Stimulated activated CD4-positive, alpha-beta T cell treated with anti-CD3 and anti-CD28 coated beads, Interleukin-4, amount 100 ng/mL, for 4 hours (primary cell): Measurements from ENCODE around the gene RNF38.
"Not testable (repeated sequence)": the region's sequence is repeated elsewhere in the genome, so short reads cannot be mapped to it uniquely, and the experiment has no call there.

Experiments used
- DNase-seq, 2 experiments: peaks; one replicate each; pipeline ENCODE4 v3.0.0-alpha.2; 2020

RNF38 gene

DNA sequence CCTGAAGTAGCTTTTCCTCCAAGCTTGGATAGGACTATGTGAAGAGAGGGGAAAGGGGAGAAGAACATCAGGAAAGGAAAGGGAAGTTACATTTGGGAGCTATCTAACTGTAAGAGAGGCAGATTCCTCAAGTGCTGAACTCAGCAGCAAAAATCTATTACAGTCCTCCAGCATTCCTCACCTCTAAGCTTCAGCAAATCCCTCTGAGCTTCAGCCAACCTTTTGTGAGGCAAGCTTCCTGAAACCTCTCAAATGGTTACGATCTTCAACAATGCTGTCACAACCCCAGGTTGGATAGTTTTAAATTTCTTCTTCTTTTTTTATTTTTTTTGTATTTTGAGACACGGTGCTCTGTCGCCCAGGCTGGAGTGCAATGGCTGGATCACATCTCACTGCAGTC lies 2.5 kb upstream of the RNF38 start:
- no peak for DNase-seq

DNA sequence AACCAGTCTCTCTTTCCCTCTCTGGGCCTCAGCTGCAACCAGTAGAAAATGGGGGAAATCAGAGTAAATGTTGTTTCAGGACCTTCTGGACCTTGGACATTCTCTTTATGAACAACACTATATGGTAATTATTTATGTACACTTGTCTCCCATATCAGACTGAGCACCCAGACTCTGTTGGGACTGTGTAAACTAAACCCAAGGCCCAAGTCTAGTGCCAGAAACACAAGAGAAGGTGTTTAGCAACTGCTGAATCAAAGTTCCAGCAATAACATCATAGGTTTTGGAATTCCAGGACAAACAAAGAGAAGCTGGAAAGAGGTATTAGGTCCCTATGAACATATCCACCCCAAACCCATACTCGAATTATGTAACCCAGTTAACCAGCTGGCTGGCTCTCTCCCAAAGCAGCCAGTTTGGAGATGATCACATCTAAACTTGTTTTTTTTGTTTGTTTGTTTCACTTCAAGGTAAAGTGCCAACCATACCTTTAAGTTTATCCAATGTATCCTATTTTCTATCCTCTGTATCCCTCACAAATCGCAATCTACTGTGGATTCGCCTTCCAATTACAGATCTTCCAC lies 1.9 kb upstream of the RNF38 start:
- DNase-seq: no peak

DNA sequence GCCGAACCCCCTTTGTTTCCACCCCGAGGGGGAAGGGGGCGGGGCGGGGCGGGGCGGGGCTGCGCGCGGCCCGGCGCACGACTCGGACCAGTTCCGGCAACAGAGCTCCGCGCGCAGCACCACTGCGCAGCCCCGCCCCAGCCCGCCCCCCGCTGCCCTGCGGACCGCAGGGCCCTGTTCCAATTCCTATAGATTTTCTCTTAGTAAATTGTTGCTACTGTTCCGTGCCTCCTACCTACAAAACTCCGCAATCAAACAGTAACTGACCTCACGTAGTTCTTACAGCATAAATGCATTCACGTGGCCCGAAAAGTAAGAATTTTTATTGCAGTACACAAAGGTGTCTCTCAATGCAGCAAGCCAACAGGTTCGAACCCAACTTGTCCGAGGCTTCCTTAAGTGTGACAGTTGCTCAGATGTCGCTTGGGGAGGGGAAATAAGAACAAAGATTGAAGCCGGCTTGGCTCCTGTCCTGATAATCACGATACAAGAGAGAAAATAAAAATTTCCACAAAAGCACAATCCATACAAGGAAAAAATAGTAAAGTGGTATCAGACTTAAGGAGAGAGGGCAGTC lies 1.2 kb upstream of the RNF38 start:
- peak in 1 of 2 experiments; percentile 69 for DNase-seq

DNA sequence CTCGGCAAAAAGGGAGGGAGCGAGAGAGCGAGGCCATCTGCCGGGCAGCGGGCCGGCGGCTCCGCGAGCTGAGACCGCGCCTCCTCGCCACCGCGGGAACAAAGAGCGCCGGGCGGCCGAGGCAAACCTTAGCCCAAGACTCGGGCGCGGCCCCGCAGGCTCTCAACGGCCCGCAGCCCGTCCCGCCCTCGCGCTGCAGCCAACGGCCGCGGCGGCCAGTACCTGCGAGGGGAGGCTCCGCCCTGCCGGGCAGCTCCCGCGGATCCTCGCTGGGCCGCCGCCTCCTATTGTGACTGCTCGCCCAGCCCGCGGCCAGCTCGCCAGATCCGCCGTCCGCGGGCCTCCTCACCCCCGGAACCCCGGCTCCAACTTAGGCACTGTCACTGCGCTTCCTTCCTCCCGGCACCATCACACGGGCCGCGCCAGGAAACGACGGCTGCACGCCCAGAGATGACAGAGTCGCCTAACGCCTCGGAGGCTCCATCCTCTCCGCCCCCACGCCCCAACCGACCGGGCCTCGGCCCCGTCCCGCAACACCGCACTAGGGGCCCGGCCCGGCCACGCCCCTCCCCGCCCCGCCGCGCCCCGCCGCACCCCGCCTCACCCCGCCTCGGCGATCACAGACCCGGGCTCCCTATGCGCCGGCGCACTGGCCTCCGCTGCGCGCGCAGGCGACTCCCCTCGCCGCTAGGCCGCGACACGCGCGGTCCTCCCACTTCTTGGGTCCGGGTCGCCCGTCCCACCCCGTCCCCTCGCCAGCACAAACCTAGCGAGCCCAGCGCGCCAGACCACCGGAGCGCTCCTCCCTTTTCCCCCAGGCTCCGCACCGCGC lies 479 bp upstream of the RNF38 start:
- DNase-seq: peak; percentile 87 to 94

DNA sequence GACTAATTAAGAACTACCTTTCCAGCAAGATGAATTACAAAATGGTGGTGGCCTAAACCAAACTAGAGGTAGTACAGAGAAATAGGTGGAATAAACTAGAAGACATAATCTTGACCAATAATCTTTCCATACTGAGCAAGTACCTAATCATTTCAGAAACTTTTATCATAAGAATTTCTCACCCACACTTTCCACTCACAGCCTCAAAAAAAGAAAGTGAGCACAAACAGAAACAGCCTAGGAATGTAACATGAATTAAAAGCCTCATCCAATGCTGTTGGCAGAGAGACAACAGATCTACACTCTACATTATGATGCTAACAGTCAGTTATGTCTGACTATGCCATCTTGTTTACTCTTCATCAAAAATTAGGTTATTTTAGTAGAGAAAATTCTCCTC lies 1.3 kb downstream of the RNF38 start:
- DNase-seq: no peak

DNA sequence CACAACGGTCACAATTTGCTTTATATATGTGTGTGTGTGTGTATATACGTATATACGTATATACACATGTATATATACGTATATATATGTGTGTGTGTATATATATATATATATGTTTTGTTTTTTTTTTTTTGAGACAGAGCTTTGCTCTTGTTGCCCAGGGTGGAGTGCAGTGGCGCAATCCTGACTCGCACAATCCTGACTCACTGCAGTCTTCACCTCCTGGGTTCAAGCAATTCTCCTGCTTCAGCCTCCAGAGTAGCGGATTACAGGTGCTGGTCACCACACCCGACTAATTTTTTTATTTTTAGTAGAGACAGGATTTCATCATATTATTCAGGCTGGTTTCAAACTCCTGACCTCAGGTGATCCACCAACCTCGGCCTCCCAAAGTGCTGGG lies 3.1 kb downstream of the RNF38 start:
- peak in 1 of 2 experiments; percentile 3 for DNase-seq

DNA sequence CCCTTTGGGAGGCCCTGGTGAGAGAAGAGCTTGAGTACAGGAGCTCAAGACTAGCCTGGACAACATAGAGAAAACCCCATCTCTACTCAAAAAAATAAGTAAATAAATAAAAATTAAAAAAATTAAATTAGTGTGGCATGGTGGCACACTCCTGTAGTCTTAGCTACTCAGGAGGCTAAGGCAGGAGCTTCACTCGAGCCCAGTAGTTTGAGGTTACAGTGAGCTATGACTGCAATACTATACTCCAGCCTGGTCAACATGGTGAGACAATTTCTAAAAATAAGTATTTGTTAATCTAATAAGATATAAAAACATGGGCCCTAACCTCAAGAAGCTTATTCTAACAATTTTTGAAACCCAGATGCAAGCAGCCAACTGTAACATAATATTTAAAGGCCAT lies 7.6 kb downstream of the RNF38 start:
- no peak for DNase-seq

DNA sequence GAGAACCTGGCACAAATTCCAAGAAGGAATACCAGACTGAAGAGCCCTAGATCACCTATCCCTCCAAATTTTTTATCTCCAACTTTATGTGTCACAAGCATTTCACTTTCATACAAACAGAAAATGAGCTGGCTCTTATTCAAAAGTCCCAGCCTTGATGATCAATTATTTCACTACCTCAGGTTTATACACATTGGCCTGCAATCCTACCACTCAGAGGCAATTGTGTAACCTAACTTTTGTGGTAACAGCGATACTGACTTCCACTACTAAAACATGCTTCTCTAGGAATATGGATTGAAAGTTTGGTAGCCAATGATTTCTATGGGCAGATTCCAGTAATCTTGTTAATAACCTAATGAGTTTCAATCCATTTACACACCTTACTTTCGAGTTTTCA lies 10.5 kb downstream of the RNF38 start:
- DNase-seq: no peak

DNA sequence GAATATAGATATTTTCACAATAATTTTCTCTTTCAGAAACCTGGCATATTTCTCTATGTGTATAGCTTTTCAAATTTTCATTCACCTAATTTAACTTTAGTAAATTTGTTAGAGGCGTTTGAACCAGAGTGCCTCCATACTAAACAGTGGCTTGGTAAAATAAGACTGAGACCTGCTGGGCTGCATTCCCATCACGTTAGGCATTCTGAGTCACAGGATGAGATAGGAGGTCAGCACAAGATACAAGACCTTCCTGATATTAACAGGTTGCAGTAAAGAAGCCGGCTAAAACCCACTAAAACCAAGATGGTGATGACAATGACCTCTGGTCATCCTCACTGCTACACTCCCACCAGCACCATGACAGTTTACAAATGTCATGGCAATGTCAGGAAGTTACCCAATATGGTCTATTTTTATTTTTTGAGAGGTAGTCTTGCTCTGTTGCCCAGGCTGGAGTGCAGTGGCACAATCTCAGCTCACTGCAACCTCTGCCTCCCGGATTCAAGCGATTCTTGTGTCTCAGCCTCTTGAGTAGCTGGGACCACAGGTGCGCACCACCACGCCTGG lies 13.6 kb downstream of the RNF38 start:
- not testable (repeated sequence) for DNase-seq

DNA sequence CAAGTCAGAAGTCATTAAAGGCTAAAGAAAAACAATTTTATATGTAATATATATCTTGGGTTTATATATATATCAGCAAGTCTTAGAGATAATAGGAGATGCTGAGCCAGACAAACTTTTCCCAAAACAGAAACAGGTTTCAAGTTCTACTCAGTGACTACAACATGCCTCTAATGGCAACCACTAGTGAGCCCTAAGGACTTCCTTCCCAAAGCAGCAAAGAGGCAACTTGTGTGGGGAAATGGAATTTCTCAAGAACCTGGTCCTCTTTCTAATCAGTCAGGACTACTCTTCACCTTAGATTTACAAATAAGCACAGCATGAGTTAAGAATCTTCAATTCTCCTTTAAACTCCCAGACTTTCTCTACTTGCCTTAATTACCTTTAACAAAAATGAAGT lies 17.6 kb downstream of the RNF38 start:
- DNase-seq: no peak

DNA sequence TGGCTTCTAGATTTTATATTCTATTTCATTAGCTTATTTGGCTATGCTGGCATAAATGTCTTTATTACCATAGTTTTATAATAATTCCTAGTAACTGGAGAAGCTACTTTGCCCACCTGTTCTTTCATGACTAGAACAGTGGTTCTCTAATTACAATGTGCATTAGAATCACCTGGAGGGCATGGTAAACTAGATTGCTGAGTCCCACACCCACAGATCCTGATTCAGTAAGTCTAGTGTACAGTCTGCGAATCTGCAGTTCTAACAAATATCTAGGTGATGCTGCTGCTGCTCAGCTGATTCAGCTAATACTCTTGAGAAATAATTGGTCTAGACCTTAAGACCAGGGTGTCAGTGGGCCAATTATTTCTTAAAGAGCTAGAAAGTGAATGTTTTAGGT lies 35.5 kb downstream of the RNF38 start:
- no peak for DNase-seq

DNA sequence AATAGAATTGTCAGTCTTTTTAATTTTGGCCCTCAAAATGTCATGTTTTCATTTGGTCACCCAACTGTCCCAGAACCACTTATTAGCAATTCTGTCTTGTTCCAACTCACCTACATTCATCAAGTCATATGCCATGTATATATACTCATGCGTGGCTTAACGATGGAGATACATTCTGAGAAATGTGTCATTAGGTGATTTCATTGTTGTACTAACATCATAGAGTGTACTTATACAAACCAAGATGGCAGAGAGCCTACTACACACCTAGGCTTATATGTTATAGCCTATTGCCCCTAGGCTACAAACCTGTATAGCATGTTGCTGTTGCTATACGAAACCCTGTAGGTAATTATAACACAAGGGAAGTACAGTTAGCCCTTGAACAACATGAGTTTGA lies 36.6 kb downstream of the RNF38 start:
- DNase-seq: no peak

DNA sequence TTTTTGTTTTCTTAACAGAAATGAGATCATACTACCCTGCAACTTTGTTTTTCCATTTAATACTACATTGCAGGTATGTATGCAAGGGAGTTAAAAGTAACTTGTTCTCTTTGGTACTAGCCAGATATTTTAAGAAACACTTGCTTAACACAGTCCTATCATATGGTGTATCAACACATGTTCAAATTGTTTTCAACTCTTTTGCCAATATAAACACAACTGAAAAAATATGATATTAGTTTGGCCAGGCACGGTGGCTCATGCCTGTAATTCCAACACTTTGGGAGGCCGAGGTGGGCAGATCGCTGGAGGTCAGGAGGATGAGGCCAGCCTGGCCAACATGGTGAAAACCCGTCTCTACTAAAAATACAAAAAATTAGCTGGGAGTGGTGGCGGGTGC lies 41.6 kb downstream of the RNF38 start:
- no peak for DNase-seq

DNA sequence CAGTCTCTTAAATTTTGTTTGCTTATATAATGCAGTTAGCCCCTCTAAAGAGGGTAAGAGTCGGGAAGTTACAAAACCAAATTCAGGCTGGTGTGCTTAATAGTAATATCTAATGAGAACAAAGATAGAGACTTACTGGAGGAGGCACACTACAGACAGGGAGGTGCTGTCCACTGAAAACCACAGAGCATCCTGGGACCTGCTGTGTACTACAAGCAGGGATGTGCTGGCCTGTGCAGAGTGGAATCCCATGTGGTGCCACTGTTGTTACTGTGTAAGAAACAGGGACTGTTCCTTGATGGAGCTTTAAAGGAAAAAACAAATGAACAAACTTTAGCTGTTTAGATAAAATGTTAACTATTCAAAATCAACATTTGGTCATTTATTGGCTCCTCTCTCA lies 42.4 kb downstream of the RNF38 start:
- DNase-seq: no peak

DNA sequence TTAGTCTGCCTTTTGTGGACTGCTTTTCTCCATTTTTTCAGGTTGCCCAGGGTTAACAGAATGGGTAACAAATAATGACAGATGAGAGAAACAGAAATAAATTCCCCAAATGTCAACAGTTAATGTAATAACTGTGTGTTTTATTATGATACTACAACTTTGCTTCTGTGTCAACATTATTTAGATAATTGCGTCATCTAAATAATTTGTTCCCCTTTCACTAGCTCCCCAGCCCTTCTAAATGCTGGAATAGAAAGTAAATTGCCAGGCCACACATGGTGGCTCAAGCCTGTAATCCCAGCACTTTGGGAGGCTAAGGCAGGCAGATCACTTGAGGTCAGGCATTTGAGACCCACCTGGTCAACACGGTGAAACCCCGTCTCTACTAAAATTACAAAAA lies 53.5 kb downstream of the RNF38 start:
- DNase-seq: no peak

DNA sequence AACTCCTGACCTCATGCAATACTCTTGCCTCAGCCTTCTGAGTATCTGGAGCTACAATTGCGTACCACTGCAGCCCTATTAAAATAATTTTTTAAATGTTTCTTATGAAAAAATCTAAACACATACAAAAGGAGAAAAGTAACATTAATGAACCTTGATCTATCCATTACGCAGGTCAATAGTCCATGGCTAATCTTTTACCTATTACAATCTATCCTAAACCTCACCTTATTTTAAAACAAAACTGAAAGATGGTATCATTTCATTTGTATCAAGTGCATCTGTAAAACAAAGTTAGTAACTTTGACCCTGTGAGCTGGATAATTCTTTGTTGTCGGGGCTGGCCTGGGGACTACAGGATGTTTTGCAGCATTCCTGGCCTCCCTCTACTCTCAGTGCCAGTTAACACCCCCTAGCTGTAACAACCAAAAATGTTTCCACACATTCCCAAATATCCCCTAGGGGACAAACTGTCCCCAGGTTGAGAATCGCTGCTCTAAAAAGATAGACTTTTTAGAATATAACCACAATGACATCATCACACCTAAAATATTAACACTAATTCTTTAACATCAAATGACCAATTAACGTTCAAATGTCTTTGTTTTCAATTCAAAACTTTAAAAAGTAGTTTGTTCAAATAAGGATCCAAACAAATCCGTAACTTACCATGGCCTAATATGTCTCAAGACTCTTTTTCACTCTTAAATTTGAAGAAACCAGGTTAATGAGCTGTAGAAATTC lies 54.8 kb downstream of the RNF38 start:
- no peak for DNase-seq

DNA sequence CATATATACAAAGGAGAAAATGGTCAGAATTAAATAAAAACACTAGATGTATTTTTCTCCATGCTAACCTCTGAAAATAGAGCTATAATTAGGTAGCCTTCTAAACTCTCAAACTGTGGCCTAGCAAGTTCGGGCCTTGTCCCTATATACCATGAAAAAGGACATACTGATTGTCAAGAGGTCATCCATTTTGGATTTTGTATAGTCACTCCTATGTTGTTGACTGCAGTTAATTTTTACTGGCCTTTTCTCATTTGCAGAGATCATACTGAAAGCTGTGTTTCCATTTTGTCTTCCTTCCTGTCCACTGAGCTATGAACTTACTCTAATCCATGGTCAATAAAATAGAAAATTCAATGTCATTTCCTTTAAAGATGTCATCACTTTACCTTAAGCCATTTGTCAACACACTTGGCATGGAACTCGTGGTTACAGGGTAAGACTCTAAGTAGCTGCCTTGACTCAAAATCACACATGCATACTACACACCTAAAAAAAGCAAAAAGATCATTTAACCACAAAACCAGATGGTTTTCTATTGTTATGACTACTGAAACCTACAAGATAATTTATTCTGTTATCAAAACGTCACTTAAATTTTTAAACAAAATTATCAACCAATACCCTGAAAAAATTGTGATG lies 58.0 kb downstream of the RNF38 start:
- no peak for DNase-seq

DNA sequence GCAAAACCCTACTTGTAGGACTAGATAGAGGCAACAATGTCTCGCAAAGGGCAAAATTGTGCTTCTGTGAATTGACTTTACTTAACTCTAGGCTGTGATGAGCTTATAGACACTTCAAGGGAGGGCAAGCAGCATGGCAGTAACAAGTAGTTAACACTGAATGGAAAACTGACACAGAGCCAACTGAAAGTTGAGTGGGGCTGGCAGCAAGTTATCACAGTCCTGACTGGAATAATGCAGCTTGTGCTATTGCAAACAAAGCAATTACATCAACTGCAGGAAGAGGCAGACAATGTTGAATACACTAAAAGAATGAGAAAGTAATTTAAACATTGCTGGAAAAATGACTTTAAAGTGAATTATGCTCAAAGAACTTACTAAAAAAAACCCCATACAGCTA lies 62.2 kb downstream of the RNF38 start:
- DNase-seq: no peak

DNA sequence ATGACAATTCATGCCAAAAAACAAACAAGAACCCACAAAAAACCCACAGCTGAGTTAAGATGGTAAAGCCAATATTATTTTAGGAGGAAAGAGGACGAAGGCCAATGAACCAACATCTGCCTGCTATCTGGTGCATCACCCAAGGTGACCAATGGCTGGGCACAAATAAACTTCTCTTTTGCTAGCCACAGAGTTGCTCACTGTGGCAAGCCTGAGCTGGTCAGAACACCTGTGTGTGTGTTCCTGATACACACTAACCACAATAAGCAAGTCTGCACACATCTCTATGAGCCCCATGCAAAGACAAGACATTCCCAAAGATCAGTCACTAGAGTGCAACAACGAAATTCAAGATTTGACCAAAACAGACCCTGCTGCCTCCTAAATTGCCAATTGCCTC lies 63.1 kb downstream of the RNF38 start:
- DNase-seq: no peak

DNA sequence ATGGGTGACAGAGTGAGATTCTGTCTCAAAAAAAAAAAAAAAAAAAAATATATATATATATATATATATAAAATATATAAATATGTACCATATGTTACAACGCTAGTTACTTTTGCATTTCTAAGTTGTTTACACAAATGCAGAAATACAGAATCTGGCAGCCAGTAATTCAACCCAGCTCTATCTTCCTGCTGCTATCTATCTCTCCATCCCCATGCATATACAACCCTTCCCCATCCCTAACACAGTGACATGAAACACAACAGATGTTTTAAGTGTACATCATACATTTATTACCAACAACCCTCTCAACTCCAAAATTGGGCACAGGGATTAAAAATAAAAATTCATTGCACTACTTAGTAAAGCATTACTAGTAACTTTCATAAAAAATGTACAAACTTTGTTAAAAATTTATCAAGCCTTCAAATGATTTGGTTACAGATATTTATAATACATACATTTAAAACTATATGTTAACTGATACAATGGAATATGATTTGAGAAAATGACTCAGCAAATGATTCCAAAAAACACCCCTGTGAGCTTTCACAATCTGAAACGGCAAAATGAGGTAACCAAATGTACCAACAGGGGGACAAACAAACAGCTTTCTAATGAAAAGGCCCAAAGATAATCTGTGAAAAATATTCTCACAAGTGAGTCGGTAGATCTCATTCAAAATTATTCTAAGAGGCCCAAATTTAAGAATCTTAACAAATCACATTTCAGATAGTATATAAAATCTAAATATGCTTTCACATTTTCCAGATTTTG lies 63.8 kb downstream of the RNF38 start:
- DNase-seq: no peak

DNA sequence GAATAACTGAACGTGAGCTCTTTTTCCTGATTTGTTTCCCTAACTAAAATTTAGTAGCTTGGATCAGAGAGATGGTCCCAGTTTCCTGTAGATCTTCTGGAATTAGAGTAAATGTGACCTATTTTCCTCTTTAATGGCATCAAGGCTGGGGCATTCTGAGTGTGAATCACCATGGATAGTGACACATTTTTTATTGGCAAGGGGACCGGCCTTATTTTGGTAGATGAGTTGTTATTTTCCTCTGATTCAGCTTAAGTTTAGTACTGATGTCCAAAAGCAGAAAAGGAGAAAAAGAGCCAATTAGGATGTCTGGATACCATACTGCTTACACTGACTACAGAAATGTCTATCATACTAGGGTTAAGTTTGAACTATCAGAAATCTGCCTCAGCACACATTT lies 68.1 kb downstream of the RNF38 start:
- no peak for DNase-seq

DNA sequence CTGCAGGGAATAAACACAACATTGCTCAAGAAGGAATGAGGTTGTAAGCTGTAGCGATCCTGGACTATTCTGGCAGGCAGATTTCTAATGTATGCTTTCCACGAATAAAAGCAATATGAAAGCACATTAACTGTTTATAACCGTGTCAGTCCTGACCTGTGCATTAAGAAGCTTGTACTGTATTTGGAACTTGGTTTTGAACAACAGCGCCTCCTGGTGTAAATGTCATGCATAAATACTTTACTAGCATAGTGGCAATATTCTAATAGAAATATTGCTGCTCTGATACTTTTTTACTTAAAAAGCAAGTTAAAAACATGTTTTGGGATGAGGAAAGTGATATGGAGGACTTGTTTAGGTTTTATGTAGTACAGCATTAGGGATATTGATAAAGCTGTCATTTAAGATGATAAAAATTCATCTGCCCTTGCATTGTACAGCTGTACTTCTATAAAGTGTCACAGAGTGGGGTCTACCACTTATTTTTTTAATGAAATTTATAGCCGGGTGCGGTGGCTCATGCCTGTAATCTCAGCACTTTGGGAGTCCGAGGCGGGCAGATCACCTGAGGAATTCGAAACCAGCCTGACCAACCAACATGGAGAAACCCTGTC lies 71.2 kb downstream of the RNF38 start:
- DNase-seq: no peak
